ENCODE measurements around the gene THAP3.

GRCh38 chr1:6588128-6588892, 36.4 kb upstream of the THAP3 start:
- no peak for TF ChIP-seq POLR2A (IDR thresholded peaks at IDR 0.05)
- TF ChIP-seq CTCF (IDR thresholded peaks at IDR 0.05): no peak

All from lower leg skin (tissue), 3 donors.